ENCODE results near the gene CEACAM8. TPM values are rescaled to one million over a fixed set of nuclear protein-coding genes. Genes with fewer than 3 reads are reported as not detected.
A peak's percentile ranks its signal among the peaks of the same experiment; 100 is the strongest.

The CEACAM8 gene
- total RNA-seq, 1 experiment from 2014 or later: not detected

DNA sequence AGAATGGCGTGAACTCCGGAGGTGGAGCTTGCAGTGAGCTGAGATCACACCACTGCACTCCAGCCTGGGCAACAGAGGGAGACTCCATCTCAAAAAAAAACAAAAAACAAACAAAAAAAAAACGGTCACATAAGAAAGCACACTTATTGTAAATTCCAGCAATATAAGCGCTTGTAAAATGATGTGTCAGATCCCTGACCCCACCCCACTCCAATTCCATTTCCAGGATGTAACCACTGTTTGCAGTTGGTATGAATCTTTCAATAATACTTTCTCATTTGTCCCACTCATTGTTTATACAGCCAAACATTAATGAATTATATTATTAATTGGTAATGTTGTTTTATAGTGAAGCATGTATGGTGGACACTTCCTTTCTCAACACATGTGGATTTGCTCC is 50.6 kb downstream of the CEACAM8 start:
- BruUV-seq (replicated peaks): no TSS peak
- ChIA-PET POLR2A (ENCODE audit: unreplicated experiment) (no interaction called here), CTCF (no interaction called here)
- H3K27me3 ChIP-seq (ENCODE audit: low read length): no peaks in the 10 kb centered on the region
- H3K36me3 ChIP-seq (ENCODE audit: low read depth, low read length): no peaks in the 10 kb centered on the region
- TF ChIP-seq, protein P1, sequence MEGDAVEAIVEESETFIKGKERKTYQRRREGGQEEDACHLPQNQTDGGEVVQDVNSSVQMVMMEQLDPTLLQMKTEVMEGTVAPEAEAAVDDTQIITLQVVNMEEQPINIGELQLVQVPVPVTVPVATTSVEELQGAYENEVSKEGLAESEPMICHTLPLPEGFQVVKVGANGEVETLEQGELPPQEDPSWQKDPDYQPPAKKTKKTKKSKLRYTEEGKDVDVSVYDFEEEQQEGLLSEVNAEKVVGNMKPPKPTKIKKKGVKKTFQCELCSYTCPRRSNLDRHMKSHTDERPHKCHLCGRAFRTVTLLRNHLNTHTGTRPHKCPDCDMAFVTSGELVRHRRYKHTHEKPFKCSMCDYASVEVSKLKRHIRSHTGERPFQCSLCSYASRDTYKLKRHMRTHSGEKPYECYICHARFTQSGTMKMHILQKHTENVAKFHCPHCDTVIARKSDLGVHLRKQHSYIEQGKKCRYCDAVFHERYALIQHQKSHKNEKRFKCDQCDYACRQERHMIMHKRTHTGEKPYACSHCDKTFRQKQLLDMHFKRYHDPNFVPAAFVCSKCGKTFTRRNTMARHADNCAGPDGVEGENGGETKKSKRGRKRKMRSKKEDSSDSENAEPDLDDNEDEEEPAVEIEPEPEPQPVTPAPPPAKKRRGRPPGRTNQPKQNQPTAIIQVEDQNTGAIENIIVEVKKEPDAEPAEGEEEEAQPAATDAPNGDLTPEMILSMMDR (conservative IDR thresholded peaks at IDR 0.05; ENCODE audit: low read depth, low read length): no peak
- TF ChIP-seq EZH2 (IDR thresholded peaks at IDR 0.05; ENCODE audit: low read length, unreplicated experiment) (no peak), EZH2phosphoT487 (IDR thresholded peaks at IDR 0.05; ENCODE audit: borderline replicate concordance, low read length) (no peak)
- no peaks in the 10 kb centered on the region for H3K9me3 ChIP-seq (ENCODE audit: low read length)
- DNase-seq (peak; percentile 70), ATAC-seq (peak; percentile 88)
- H3F3A ChIP-seq (ENCODE audit: low read length, unreplicated experiment): no peaks in the 10 kb centered on the region
- no peaks in the 10 kb centered on the region for H3K79me2 ChIP-seq (ENCODE audit: low read length)
- no peaks in the 10 kb centered on the region for H4K20me1 ChIP-seq (ENCODE audit: low read length)
- H3K4me1 ChIP-seq (ENCODE audit: insufficient read depth, low read length): peaks cover 11% of the 10 kb centered on the region; the same call in 1 of the 2 replicates
- H3K9me2 ChIP-seq (replicated peaks; ENCODE audit: low read length): no peaks in the 10 kb centered on the region
- H3K4me3 ChIP-seq (ENCODE audit: low read length): no peak overlapping the region
- H3K4me2 ChIP-seq (ENCODE audit: low read length): no peak overlapping the region
- H3K27ac ChIP-seq (ENCODE audit: low read length): peak overlapping the region; percentile 50
- intact Hi-C loops (cut with micrococcal nuclease): no loop called here
- no peak overlapping the region for H2AFZ ChIP-seq (ENCODE audit: low read length)
- no peak overlapping the region for H3K9ac ChIP-seq (ENCODE audit: low read length)

DNA sequence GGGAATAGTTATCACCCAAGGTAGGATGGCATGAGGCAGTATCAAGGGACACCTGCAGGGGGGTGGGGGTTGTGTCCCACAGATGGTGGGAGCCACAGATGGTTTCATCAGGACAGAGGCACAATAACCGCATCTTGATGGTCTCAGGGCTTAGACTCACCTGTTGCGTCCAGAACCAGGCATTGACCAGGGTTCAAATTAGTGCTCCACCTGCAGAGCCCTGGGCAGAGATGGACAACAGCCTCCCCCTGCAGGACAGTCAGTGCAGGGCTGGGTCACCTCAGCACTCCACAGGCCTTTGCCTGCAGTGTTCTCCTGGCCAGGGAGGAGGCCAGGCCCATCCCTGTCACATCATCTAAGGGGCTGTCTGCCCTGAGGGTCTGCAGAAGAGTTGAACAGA is 51.9 kb downstream of the CEACAM8 start:
- Histone ChIP-seq H3K9ac (ENCODE audit: low read length) (no peak overlapping the region), H3K4me2 (ENCODE audit: low read length) (no peak overlapping the region), H3K27ac (ENCODE audit: low read length) (no peak overlapping the region), H3K9me3 (ENCODE audit: low read length) (no peaks in the 10 kb centered on the region), H3F3A (ENCODE audit: low read length, unreplicated experiment) (no peaks in the 10 kb centered on the region), H4K20me1 (ENCODE audit: low read length) (no peaks in the 10 kb centered on the region), H3K9me2 (replicated peaks; ENCODE audit: low read length) (no peaks in the 10 kb centered on the region), H3K36me3 (ENCODE audit: low read depth, low read length) (no peaks in the 10 kb centered on the region), H2AFZ (ENCODE audit: low read length) (no peak overlapping the region), H3K4me3 (ENCODE audit: low read length) (no peak overlapping the region), H3K27me3 (ENCODE audit: low read length) (no peaks in the 10 kb centered on the region), H3K79me2 (ENCODE audit: low read length) (no peaks in the 10 kb centered on the region), H3K4me1 (ENCODE audit: insufficient read depth, low read length) (peaks cover 11% of the 10 kb centered on the region; the same call in 1 of the 2 replicates)
- intact Hi-C loops (cut with micrococcal nuclease): no loop called here
- ATAC-seq: no peak
- TF ChIP-seq, protein P1 (conservative IDR thresholded peaks at IDR 0.05; ENCODE audit: low read depth, low read length): no peak; the same call in 1 of the 2 replicates
- TF ChIP-seq EZH2phosphoT487 (IDR thresholded peaks at IDR 0.05; ENCODE audit: borderline replicate concordance, low read length): no peak
- CTCF ChIA-PET: no interaction called here
- no TSS peak for BruUV-seq (replicated peaks)
- no peak for DNase-seq
- POLR2A ChIA-PET (ENCODE audit: unreplicated experiment): interaction anchor here (0.6 kb wide), 1 partner anchor 103 kb away, joined by 3 read pairs; no protein-coding TSS in a partner anchor

GRCh38 chr19:42540071-42540553 is 54.6 kb downstream of the CEACAM8 start:
- ATAC-seq (no peak), DNase-seq (no peak)
- Histone ChIP-seq H4K20me1 (ENCODE audit: low read length) (no peaks in the 10 kb centered on the region), H3F3A (ENCODE audit: low read length, unreplicated experiment) (no peaks in the 10 kb centered on the region), H3K4me3 (ENCODE audit: low read length) (no peak overlapping the region), H3K27ac (ENCODE audit: low read length) (no peak overlapping the region), H3K9me3 (ENCODE audit: low read length) (no peaks in the 10 kb centered on the region), H3K9ac (ENCODE audit: low read length) (no peak overlapping the region), H3K9me2 (replicated peaks; ENCODE audit: low read length) (no peaks in the 10 kb centered on the region), H3K79me2 (ENCODE audit: low read length) (no peaks in the 10 kb centered on the region), H3K4me2 (ENCODE audit: low read length) (no peak overlapping the region), H2AFZ (ENCODE audit: low read length) (no peak overlapping the region), H3K4me1 (ENCODE audit: insufficient read depth, low read length) (peaks cover 11% of the 10 kb centered on the region; the same call in 1 of the 2 replicates), H3K36me3 (ENCODE audit: low read depth, low read length) (no peaks in the 10 kb centered on the region), H3K27me3 (ENCODE audit: low read length) (no peaks in the 10 kb centered on the region)
- POLR2A ChIA-PET (ENCODE audit: unreplicated experiment): no interaction called here
- CTCF ChIA-PET: no interaction called here
- TF ChIP-seq EZH2 (IDR thresholded peaks at IDR 0.05; ENCODE audit: low read length, unreplicated experiment) (no peak), EZH2phosphoT487 (IDR thresholded peaks at IDR 0.05; ENCODE audit: borderline replicate concordance, low read length) (no peak)
- TF ChIP-seq, protein P1 (conservative IDR thresholded peaks at IDR 0.05; ENCODE audit: low read depth, low read length): no peak
- intact Hi-C loops (cut with micrococcal nuclease): no loop called here
- BruUV-seq (replicated peaks): no TSS peak

All from PC-3 (cell line).